Prostate gland (tissue), 2 donors: ENCODE data around the gene TRMT61B. TPM values are rescaled to one million over a fixed set of nuclear protein-coding genes. Genes with fewer than 3 reads are reported as not detected.

ENCODE experiments used
- DNase-seq: peaks from one replicate; pipeline ENCODE4 v3.0.0-alpha.2; 2019; ENCODE audit warnings: low spot score
- H3K27ac ChIP-seq, 2 donors: fragments of 200-600 bp; sonication (generic); 2 replicates each; pipeline ENCODE4 v1.5.1; 2017 to 2019
- H3K27me3 ChIP-seq: fragments of 200-600 bp; sonication (generic); replicated peaks from 2 replicates; pipeline ENCODE4 v1.5.1; 2019; ENCODE audit not compliant: insufficient read depth
- H3K36me3 ChIP-seq, 2 donors: fragments of 200-600 bp; sonication (generic); 1 replicate in 1 of 2; 2 replicates in 1 of 2; pipeline versions ENCODE4 v1.5.1 to v1.8.1; 2017 to 2019
- H3K4me1 ChIP-seq: fragments of 200-600 bp; sonication (generic); replicated peaks from 2 replicates; pipeline ENCODE4 v1.5.1; 2019
- H3K4me3 ChIP-seq, 2 donors: fragments of 200-600 bp; sonication (generic); 2 replicates each; pipeline ENCODE4 v1.5.1; 2017 to 2019
- H3K9me3 ChIP-seq: fragments of 200-600 bp; sonication (generic); 2 replicates; pipeline ENCODE4 v1.5.1; 2017
- CTCF ChIP-seq, 4 experiments: fragments of 200-600 bp in 2 of 4; fragments of 450-650 bp in 2 of 4; sonication (generic) in 2 of 4; IDR thresholded peaks; 1 replicate in 3 of 4; 2 replicates in 1 of 4; pipeline ENCODE4 v1.5.1; 2016 to 2019; ENCODE audit warnings: antibody characterized with exemption in 4 of 4, mild to moderate bottlenecking in 2 of 4, moderate library complexity in 2 of 4
- POLR2A ChIP-seq: fragments of 450-650 bp; IDR thresholded peaks from one replicate; pipeline ENCODE4 v1.6.1; 2016; ENCODE audit warnings: antibody characterized with exemption, mild to moderate bottlenecking
- POLR2AphosphoS5 ChIP-seq: sonication (generic); formaldehyde crosslinking; IDR thresholded peaks from one replicate; pipeline ENCODE4 v1.6.1; 2017; ENCODE audit warnings: antibody characterized with exemption
- WGBS: methylation state at CpG from one replicate; pipeline ENCODE4 v1.1.5; 2018; 5-methylcytosine and 5-hydroxymethylcytosine counted together
- intact Hi-C: fragments of 100-400 bp; cut with DNase I; formaldehyde crosslinking; loops from one replicate; pipeline ENCODE4 v1.14.2; 2022
- small RNA-seq, 2 donors: library from RNA; depleted of rRNA; stranded (forward); fragments of <200 nt; gene quantifications; one replicate each; pipeline ENCODE3, GENCODE V24; 2016
- total RNA-seq, 2 donors: library from RNA; depleted of rRNA; stranded (reverse); fragments of >200 nt; gene quantifications; one replicate each; pipeline ENCODE4 v1.1.0, GENCODE V29; 2016

TRMT61B gene
- total RNA-seq, 2 donors from 2014 or later, result 19.6 to 26.4 TPM

- Histone ChIP-seq H3K27me3 (no peaks in the 10 kb centered on the region), H3K9me3 (no peaks in the 10 kb centered on the region), H3K4me1 (no peaks in the 10 kb centered on the region), H3K4me3 (peak within 1 kb of the TSS; percentile 30 to 36), H3K36me3 (no peaks in the 10 kb centered on the region), H3K27ac (peak within 1 kb of the TSS; percentile 32 to 37)
- peak; percentile 61 for DNase-seq
- 3% methylated on average over 71 of the region's 97 CpGs for WGBS
- TF ChIP-seq CTCF (IDR thresholded peaks at IDR 0.05), result peak in 1 of 4 experiments; percentile 10
- no peak for TF ChIP-seq POLR2A
- intact Hi-C loops, result loop anchor here (5.0 kb wide), 1 partner anchor 218 kb away; no protein-coding TSS in a partner anchor
These were observed 59.5 kb downstream of the TRMT61B start, which contains the start of gene SPDYA for GRCh38 chr2:28810384-28811285. Gene SPDYA (plus strand): TSS chr2:28810834. CDS start chr2:28816015, 5,181 bp downstream.

- no peak for TF ChIP-seq CTCF (IDR thresholded peaks at IDR 0.05)
- TF ChIP-seq POLR2A, result no peak
- TF ChIP-seq POLR2AphosphoS5, result no peak
- Histone ChIP-seq H3K36me3 (no peaks in the 10 kb centered on the region), H3K4me1 (no peaks in the 10 kb centered on the region), H3K27ac (peak overlapping the region in 1 of 2 donors; percentile 37), H3K27me3 (no peaks in the 10 kb centered on the region), H3K4me3 (peak overlapping the region; percentile 30 to 36), H3K9me3 (no peaks in the 10 kb centered on the region)
- DNase-seq, result no peak
- 74% methylated on average over 10 of the region's 10 CpGs for WGBS
- intact Hi-C loops, result loop anchor here (5.0 kb wide), 2 partner anchors 218 to 243 kb away; no protein-coding TSS in a partner anchor
These were observed 60.2 kb downstream of the TRMT61B start for GRCh38 chr2:28809927-28810326.

GRCh38 chr2:28802975-28803429 lies 67.1 kb downstream of the TRMT61B start:
- intact Hi-C loops, result no loop called here
- H3K9me3 ChIP-seq, result no peaks in the 10 kb centered on the region
- TF ChIP-seq POLR2AphosphoS5 (no peak), CTCF (IDR thresholded peaks at IDR 0.05) (no peak), POLR2A (no peak)
- no peaks in the 10 kb centered on the region for H3K4me1 ChIP-seq
- H3K27ac ChIP-seq, result no peak overlapping the region
- H3K36me3 ChIP-seq, result no peaks in the 10 kb centered on the region
- H3K4me3 ChIP-seq, result no peak overlapping the region
- no peak for DNase-seq
- 32% methylated on average over 4 of the region's 4 CpGs for WGBS
- no peaks in the 10 kb centered on the region for H3K27me3 ChIP-seq

GRCh38 chr2:28801726-28802125 lies 68.4 kb downstream of the TRMT61B start:
- Histone ChIP-seq H3K27ac (no peak overlapping the region), H3K9me3 (no peaks in the 10 kb centered on the region), H3K27me3 (no peaks in the 10 kb centered on the region), H3K36me3 (no peaks in the 10 kb centered on the region), H3K4me3 (no peak overlapping the region), H3K4me1 (no peaks in the 10 kb centered on the region)
- 77% methylated on average over 3 of the region's 3 CpGs for WGBS
- no peak for DNase-seq
- TF ChIP-seq CTCF (IDR thresholded peaks at IDR 0.05) (no peak), POLR2A (no peak), POLR2AphosphoS5 (no peak)
- intact Hi-C loops, result no loop called here

Small RNA genes lying within 50 kb of the gene (small RNA-seq; reads per million reads assigned to genes)
- gene SNORD92, result 372 to 391 reads per million in 2 donors

Other genes starting within 250 kb of the TRMT61B start
- 100 to 1,000 TPM; 177 to 260 TPM for gene PPP1CB, start 118.5 kb downstream of the TRMT61B start, total RNA-seq
- gene SPDYA, start 59.5 kb downstream of the TRMT61B start, total RNA-seq, result 1 to 10 TPM in 1 of 2 donors, under 1 TPM in 1; 0.73 to 7.3 TPM
- gene WDR43, start 24.4 kb upstream of the TRMT61B start, total RNA-seq, result 10 to 100 TPM; 30.6 to 36.9 TPM
- gene TOGARAM2, start 111.0 kb upstream of the TRMT61B start, total RNA-seq, result under 1 TPM; 0.36 to 0.62 TPM
- gene PCARE, start 204.2 kb upstream of the TRMT61B start, total RNA-seq, result not detected
- gene CLIP4, start 245.1 kb upstream of the TRMT61B start, total RNA-seq, result 10 to 100 TPM; 26.1 to 30.3 TPM